Thoracic aorta (tissue), 2 donors: ENCODE measurements around the gene ZC2HC1B. TPM values are rescaled to one million over a fixed set of nuclear protein-coding genes. Genes with fewer than 3 reads are reported as not detected.

Experiments used
- ATAC-seq: fragments of 150-250 bp; one replicate; pipeline ENCODE4 v1.8.0; 2017; ENCODE audit warnings: low read depth; ENCODE audit not compliant: insufficient number of reproducible peaks, low FRiP score
- DNase-seq: peaks from one replicate; pipeline ENCODE4 v3.0.0-alpha.2; 2020; ENCODE audit warnings: low spot score
- H3K27ac ChIP-seq, 2 donors: fragments of 200-600 bp; sonication (generic); 1 replicate in 1 of 2; 2 replicates in 1 of 2; pipeline ENCODE4 v1.5.1; 2016; ENCODE audit warnings: mild to moderate bottlenecking in 2 of 2, moderate library complexity in 2 of 2
- H3K27me3 ChIP-seq: fragments of 200-600 bp; sonication (generic); replicated peaks from 2 replicates; pipeline ENCODE4 v1.6.0; 2016; ENCODE audit warnings: mild to moderate bottlenecking; ENCODE audit not compliant: insufficient read depth
- H3K36me3 ChIP-seq: fragments of 200-600 bp; sonication (generic); one replicate; pipeline ENCODE4 v1.5.1; 2016
- H3K4me1 ChIP-seq, 2 donors: fragments of 200-600 bp; sonication (generic); 1 replicate in 1 of 2; 2 replicates in 1 of 2; pipeline versions ENCODE4 v1.5.1 to v1.6.0; 2016; ENCODE audit warnings: low read depth in 2 of 2, mild to moderate bottlenecking in 1 of 2; ENCODE audit not compliant: control insufficient read depth in 1 of 2
- H3K4me3 ChIP-seq: fragments of 200-600 bp; sonication (generic); 2 replicates; pipeline ENCODE4 v1.5.1; 2016; ENCODE audit warnings: mild to moderate bottlenecking
- H3K9me3 ChIP-seq: fragments of 200-600 bp; sonication (generic); 2 replicates; pipeline ENCODE4 v1.5.1; 2016
- CTCF ChIP-seq: fragments of 200-600 bp; sonication (generic); IDR thresholded peaks from one replicate; pipeline ENCODE4 v1.5.1; 2019; ENCODE audit warnings: antibody characterized with exemption
- total RNA-seq, 2 donors: library from RNA; depleted of rRNA; stranded (reverse); fragments of >200 nt; gene quantifications; one replicate each; pipeline versions ENCODE4 v1.1.0 to v1.2.3, GENCODE V29; 2016

The ZC2HC1B gene
- total RNA-seq, 2 donors from 2014 or later = not detected

- Histone ChIP-seq H3K27me3 (no peaks in the 10 kb centered on the region), H3K4me3 (no peak overlapping the region), H3K9me3 (no peaks in the 10 kb centered on the region), H3K4me1 (no peaks in the 10 kb centered on the region), H3K27ac (no peak overlapping the region), H3K36me3 (peaks cover 7% of the 10 kb centered on the region)
- DNase-seq (no peak), ATAC-seq (no peak)
- TF ChIP-seq CTCF = no peak
Observed at GRCh38 chr6:143948208-143948607, 83.9 kb downstream of the ZC2HC1B start.

- H3K27ac ChIP-seq = no peak overlapping the region
- no peaks in the 10 kb centered on the region for H3K27me3 ChIP-seq
- no peak for TF ChIP-seq CTCF
- no peaks in the 10 kb centered on the region for H3K9me3 ChIP-seq
- H3K4me3 ChIP-seq = no peak overlapping the region
- no peak for ATAC-seq
- no peaks in the 10 kb centered on the region for H3K4me1 ChIP-seq
- peaks cover 7% of the 10 kb centered on the region for H3K36me3 ChIP-seq
- DNase-seq = no peak
Observed at GRCh38 chr6:143949535-143949934, 85.3 kb downstream of the ZC2HC1B start.

- DNase-seq (no peak), ATAC-seq (no peak)
- H3K27ac ChIP-seq = no peak overlapping the region
- H3K36me3 ChIP-seq = peaks cover 7% of the 10 kb centered on the region
- no peaks in the 10 kb centered on the region for H3K27me3 ChIP-seq
- H3K4me1 ChIP-seq = no peaks in the 10 kb centered on the region
- TF ChIP-seq CTCF = no peak
- no peak overlapping the region for H3K4me3 ChIP-seq
- no peaks in the 10 kb centered on the region for H3K9me3 ChIP-seq
Observed at GRCh38 chr6:143949962-143950361, 85.7 kb downstream of the ZC2HC1B start.

- TF ChIP-seq CTCF = no peak
- Histone ChIP-seq H3K27ac (no peak overlapping the region), H3K27me3 (no peaks in the 10 kb centered on the region), H3K4me3 (no peak overlapping the region), H3K4me1 (no peaks in the 10 kb centered on the region), H3K36me3 (peaks cover 7% of the 10 kb centered on the region), H3K9me3 (no peaks in the 10 kb centered on the region)
- DNase-seq (no peak), ATAC-seq (no peak)
Observed at GRCh38 chr6:143950875-143951274, 86.6 kb downstream of the ZC2HC1B start.

GRCh38 chr6:143952060-143952778 lies 87.9 kb downstream of the ZC2HC1B start:
- no peaks in the 10 kb centered on the region for H3K9me3 ChIP-seq
- no peak for TF ChIP-seq CTCF
- no peak for ATAC-seq
- no peaks in the 10 kb centered on the region for H3K27me3 ChIP-seq
- H3K4me3 ChIP-seq = no peak overlapping the region
- no peak overlapping the region for H3K27ac ChIP-seq
- H3K36me3 ChIP-seq = peaks cover 7% of the 10 kb centered on the region
- no peak for DNase-seq
- no peaks in the 10 kb centered on the region for H3K4me1 ChIP-seq
